HepG2 (cell line): ENCODE results near the gene MFN2. TPM values are rescaled to one million over a fixed set of nuclear protein-coding genes. Genes with fewer than 3 reads are reported as not detected.
A peak's percentile ranks its signal among the peaks of the same experiment; 100 is the strongest.

Experiments used
- ATAC-seq: fragments of 200-7000 bp; cut with Tn5 transposase; 3 replicates; pipeline ENCODE4 v1.9.1; 2020; ENCODE audit warnings: mild to moderate bottlenecking, moderate library complexity
- BruUV-seq: library from RNA; stranded (reverse); fragments of 400-500 nt; replicated peaks from 2 replicates; lab custom pipeline; 2021; lab: Mats Ljungman, UMichigan
- CTCF ChIA-PET: fragments of 300-600 bp; formaldehyde crosslinking; extraction: SDS; loops from one replicate; lab custom pipeline; 2021; ENCODE audit warnings: low total read pairs, inconsistent platforms, low intra/inter-chr PET ratio; lab: Yijun Ruan, JAX
- POLR2A ChIA-PET: fragments of 350-600 bp; sonication (Branson Sonifier 250); formaldehyde crosslinking; loops from one replicate; lab custom pipeline; 2020; ENCODE audit warnings: antibody characterized with exemption, inconsistent platforms; lab: Yijun Ruan, JAX
- DNase-seq: peaks from one replicate; pipeline ENCODE4 v3.0.0-alpha.2; 2015; ENCODE audit warnings: low spot score
- FAIRE-seq: peaks from 3 replicates; lab custom pipeline; 2011; peaks lifted over from hg19 to GRCh38; lab: Jason Lieb, UNC
- H2AFZ ChIP-seq: one replicate; pipeline ENCODE4 v1.6.1; 2011; ENCODE audit warnings: low read length, inconsistent platforms
- H3K27ac ChIP-seq: fragments of 300-600 bp; 3 replicates; pipeline ENCODE4 v1.8.0; 2011; ENCODE audit warnings: mixed run types, mild to moderate bottlenecking, mixed read lengths, low read length, inconsistent platforms; ENCODE audit not compliant: insufficient read depth; ENCODE audit errors: extremely low read length
- H3K27me3 ChIP-seq, 2 experiments: fragments of 200-600 bp in 1 of 2; 2 replicates in 1 of 2; 3 replicates in 1 of 2; pipeline versions ENCODE4 v1.6.0 to v1.8.0; 2011; ENCODE audit warnings: low read length in 2 of 2, mild to moderate bottlenecking in 2 of 2, moderate library complexity in 2 of 2, inconsistent platforms in 1 of 2; ENCODE audit not compliant: insufficient read depth in 2 of 2, control insufficient read depth in 1 of 2
- H3K36me3 ChIP-seq, 2 experiments: fragments of 200-600 bp in 1 of 2; replicated peaks in 1 of 2; 2 replicates in 1 of 2; 3 replicates in 1 of 2; pipeline versions ENCODE4 v1.5.1 to v1.8.0; 2011; ENCODE audit warnings: low read length in 2 of 2, inconsistent platforms in 1 of 2; ENCODE audit not compliant: insufficient read depth in 2 of 2, control insufficient read depth in 1 of 2
- H3K4me1 ChIP-seq: 2 replicates; pipeline ENCODE4 v1.5.1; 2012; ENCODE audit warnings: low read length, inconsistent platforms; ENCODE audit not compliant: insufficient read depth
- H3K4me2 ChIP-seq: 2 replicates; pipeline ENCODE4 v1.6.0; 2011; ENCODE audit warnings: low read depth, low read length, inconsistent platforms
- H3K4me3 ChIP-seq, 3 experiments: fragments of 200-600 bp in 1 of 3; sonication (generic), shearing (Covaris generic) in 1 of 3; replicated peaks in 1 of 3; 2 replicates each; pipeline ENCODE4 v1.5.1; 2011 to 2016; ENCODE audit warnings: low read length in 3 of 3, inconsistent platforms in 2 of 3, low read depth in 2 of 3, mild to moderate bottlenecking in 2 of 3, control low read depth in 1 of 3, mixed read lengths in 1 of 3; ENCODE audit not compliant: insufficient read depth in 1 of 3
- H3K79me2 ChIP-seq: one replicate; pipeline ENCODE4 v1.6.1; 2011; ENCODE audit warnings: low read length, inconsistent platforms; ENCODE audit not compliant: insufficient read depth
- H3K9ac ChIP-seq: 2 replicates; pipeline ENCODE4 v1.6.0; 2011; ENCODE audit warnings: mild to moderate bottlenecking, low read depth, low read length, inconsistent platforms; ENCODE audit not compliant: insufficient read depth
- H3K9me3 ChIP-seq: 2 replicates; pipeline ENCODE4 v1.5.1; 2012; ENCODE audit warnings: mild to moderate bottlenecking, low read length
- H4K20me1 ChIP-seq: 2 replicates; pipeline ENCODE4 v1.6.0; 2011; ENCODE audit warnings: inconsistent platforms, mild to moderate bottlenecking, low read length, moderate library complexity; ENCODE audit not compliant: insufficient read depth
- BORCS8-MEF2B ChIP-seq: sonication (generic); formaldehyde crosslinking; IDR thresholded peaks from 2 replicates; pipeline ENCODE4 v1.8.0; 2022; ENCODE audit warnings: mild to moderate bottlenecking, missing genetic modification reagents
- CREB1 ChIP-seq, 2 experiments: fragments of 450-650 bp in 1 of 2; IDR thresholded peaks; 2 replicates each; pipeline ENCODE4 v1.6.1; 2016 to 2017; ENCODE audit warnings: control low read depth in 1 of 2, mild to moderate bottlenecking in 1 of 2, missing compliant biosample characterization in 1 of 2, missing genetic modification characterization in 1 of 2
- GMEB2 ChIP-seq: IDR thresholded peaks from 2 replicates; pipeline ENCODE4 v1.6.1; 2016; ENCODE audit warnings: missing biosample characterization, missing genetic modification reagents, low read depth
- GZF1 ChIP-seq: sonication (generic); formaldehyde crosslinking; IDR thresholded peaks from 2 replicates; pipeline ENCODE4 v1.5.1; 2020; ENCODE audit warnings: mild to moderate bottlenecking, missing genetic modification reagents
- HES4 ChIP-seq: sonication (generic); formaldehyde crosslinking; IDR thresholded peaks from 2 replicates; pipeline ENCODE4 v1.9.0; 2021; ENCODE audit warnings: mild to moderate bottlenecking, missing genetic modification reagents, borderline replicate concordance
- MAFK ChIP-seq, 2 experiments: IDR thresholded peaks in 1 of 2; conservative IDR thresholded peaks in 1 of 2; 2 replicates each; pipeline ENCODE4 v1.6.1; 2011; ENCODE audit warnings: improper control_type of control experiment in 2 of 2, low read length in 2 of 2
- MED8 ChIP-seq: sonication (generic); formaldehyde crosslinking; IDR thresholded peaks from 2 replicates; pipeline ENCODE4 v1.8.1; 2023; ENCODE audit warnings: mild to moderate bottlenecking, missing genetic modification reagents; ENCODE audit not compliant: insufficient replicate concordance
- MNT ChIP-seq: fragments of 450-650 bp; IDR thresholded peaks from 2 replicates; pipeline ENCODE4 v1.6.1; 2016
- RBM22 ChIP-seq: fragments of 200-400 bp; formaldehyde crosslinking; optimal IDR thresholded peaks from 2 replicates; pipeline ENCODE3; 2017; ENCODE audit warnings: mild to moderate bottlenecking, low read length, moderate library complexity
- TFE3 ChIP-seq: IDR thresholded peaks from 2 replicates; pipeline ENCODE4 v1.6.1; 2016
- ZBTB2 ChIP-seq: sonication (generic); formaldehyde crosslinking; IDR thresholded peaks from 2 replicates; pipeline ENCODE4 v1.8.0; 2022; ENCODE audit warnings: low read depth, missing genetic modification reagents
- ZBTB20 ChIP-seq: sonication (generic); formaldehyde crosslinking; IDR thresholded peaks from 2 replicates; pipeline ENCODE4 v1.8.1; 2023; ENCODE audit warnings: missing genetic modification reagents, low read depth, mild to moderate bottlenecking, borderline replicate concordance
- ZNF143 ChIP-seq: sonication (generic); formaldehyde crosslinking; IDR thresholded peaks from 2 replicates; pipeline ENCODE4 v1.4.0; 2020; ENCODE audit warnings: missing genetic modification reagents
- ZNF530 ChIP-seq: sonication (generic); formaldehyde crosslinking; IDR thresholded peaks from 2 replicates; pipeline ENCODE4 v1.5.0; 2020; ENCODE audit warnings: low read depth, mild to moderate bottlenecking, missing genetic modification reagents
- ZNF550 ChIP-seq: sonication (generic); formaldehyde crosslinking; IDR thresholded peaks from 2 replicates; pipeline ENCODE4 v1.4.0; 2020; ENCODE audit warnings: mild to moderate bottlenecking, missing genetic modification reagents, borderline replicate concordance
- ZNF556 ChIP-seq: sonication (generic); formaldehyde crosslinking; IDR thresholded peaks from 2 replicates; pipeline ENCODE4 v1.4.0; 2020; ENCODE audit warnings: mild to moderate bottlenecking, missing genetic modification reagents, borderline replicate concordance
- ZNF672 ChIP-seq: sonication (generic); formaldehyde crosslinking; IDR thresholded peaks from 2 replicates; pipeline ENCODE4 v1.8.1; 2022; ENCODE audit warnings: missing genetic modification reagents
- ZNF724P ChIP-seq: sonication (generic); formaldehyde crosslinking; IDR thresholded peaks from 2 replicates; pipeline ENCODE4 v1.8.0; 2022; ENCODE audit warnings: missing genetic modification reagents, borderline replicate concordance
- ZNF878 ChIP-seq: sonication (generic); formaldehyde crosslinking; IDR thresholded peaks from 2 replicates; pipeline ENCODE4 v1.8.1; 2023; ENCODE audit warnings: mild to moderate bottlenecking, missing genetic modification reagents, moderate library complexity
- WGBS: methylation state at CpG from one replicate; pipeline ENCODE4 v1.1.6; 2017; ENCODE audit warnings: low lambda C conversion rate; 5-methylcytosine and 5-hydroxymethylcytosine counted together
- in situ Hi-C: cut with HindIII; loops from 2 replicates; pipeline ENCODE4 v1.10.0; 2017; ENCODE audit warnings: low pct_unique_long_range_greater_than_20kb; ENCODE audit not compliant: extremely low pct_ligation_motif_present
- intact Hi-C: fragments of 100-400 bp; cut with micrococcal nuclease; formaldehyde crosslinking; loops from one replicate; pipeline ENCODE4 v1.10.0; 2022; ENCODE audit not compliant: unreplicated experiment
- polyA plus RNA-seq, 8 experiments: library from polyadenylated mRNA; depleted of rRNA in 3 of 8; stranded (reverse) in 7 of 8; unstranded in 1 of 8; fragments of >200 nt; fragmentation: Illumina TruSeq in 4 of 8; extraction: Trizol in 4 of 8; gene quantifications; 2 replicates each; pipeline versions ENCODE4 v1.2.1 to v1.2.3, GENCODE V29; 2011 to 2016; ENCODE audit warnings: low read depth in 4 of 8, missing spikeins in 1 of 8, mixed read lengths in 1 of 8; ENCODE audit not compliant: insufficient read depth in 1 of 8
- total RNA-seq, 5 experiments: library from RNA; depleted of rRNA; stranded (reverse); fragments of >200 nt; fragmentation: Illumina TruSeq; extraction: Trizol; gene quantifications; 2 replicates each; pipeline ENCODE4 v1.2.3, GENCODE V29; 2016; ENCODE audit warnings: low read depth in 1 of 5

MFN2 gene
- total and polyA plus RNA-seq, 2 of the 13 experiments (the other 11 are each of a cell fraction or from before 2014, with no cell fraction given) = 38.7 to 60.9 TPM

GRCh38 chr1:12049616-12050015, 69.4 kb downstream of the MFN2 start:
- no peaks in the 10 kb centered on the region for H3K79me2 ChIP-seq
- DNase-seq (peak; percentile 18), FAIRE-seq (no peak), ATAC-seq (peak; percentile 64)
- ChIA-PET POLR2A (no interaction called here), CTCF (no interaction called here)
- no peaks in the 10 kb centered on the region for H4K20me1 ChIP-seq
- H3K36me3 ChIP-seq = no peaks in the 10 kb centered on the region
- no peak overlapping the region for H3K27ac ChIP-seq
- H3K9me3 ChIP-seq = no peaks in the 10 kb centered on the region
- H3K4me2 ChIP-seq = no peak overlapping the region
- no peak overlapping the region for H3K4me3 ChIP-seq
- H3K27me3 ChIP-seq = peaks cover 7 to 35% of the 10 kb centered on the region in 2 experiments
- WGBS = 0% methylated on average over 4 of the region's 4 CpGs
- no TSS peak for BruUV-seq
- in situ Hi-C loops = no loop called here
- H3K4me1 ChIP-seq = peaks cover 7% of the 10 kb centered on the region
- intact Hi-C loops = no loop called here
- H2AFZ ChIP-seq = no peak overlapping the region
- no peak overlapping the region for H3K9ac ChIP-seq
- TF ChIP-seq RBM22 (no peak), CREB1 (IDR thresholded peaks at IDR 0.05) (no peak), CREB1 (CRISPR knock-in tag; IDR thresholded peaks at IDR 0.05) (no peak), GZF1 (CRISPR knock-in tag) (no peak), MNT (no peak), ZNF878 (no peak), BORCS8-MEF2B (CRISPR knock-in tag) (no peak), MED8 (CRISPR knock-in tag) (no peak), ZBTB2 (CRISPR knock-in tag) (no peak), MAFK (conservative IDR thresholded peaks at IDR 0.05 in 1 of 2, IDR thresholded peaks at IDR 0.05 in 1 of 2; ENCODE audit: low read length in 2 of 2) (no peak), ZNF724P (CRISPR knock-in tag) (no peak), GMEB2 (CRISPR knock-in tag) (no peak), ZBTB20 (CRISPR knock-in tag) (no peak), HES4 (CRISPR knock-in tag) (no peak), TFE3 (no peak), ZNF672 (no peak), ZNF143 (CRISPR knock-in tag) (no peak), ZNF550 (CRISPR knock-in tag) (no peak), ZNF530 (no peak), ZNF556 (CRISPR knock-in tag) (no peak)
